MG63 (cell line): Measurements from ENCODE around the gene PITPNM2. TPM values are rescaled to one million over a fixed set of nuclear protein-coding genes. Genes with fewer than 3 reads are reported as not detected.

Source experiments
- DNase-seq: peaks from one replicate; pipeline ENCODE4 v3.0.0-alpha.2; 2020
- H3K27me3 ChIP-seq: fragments of 250-450 bp; sonication (Bioruptor Pico); 2 replicates; pipeline ENCODE4 v1.5.1; 2020; ENCODE audit warnings: mild to moderate bottlenecking, moderate library complexity
- H3K36me3 ChIP-seq: fragments of 250-450 bp; sonication (Bioruptor Pico); 2 replicates; pipeline ENCODE4 v1.5.1; 2020; ENCODE audit warnings: mild to moderate bottlenecking, moderate library complexity
- H3K4me3 ChIP-seq: fragments of 250-450 bp; sonication (Bioruptor Pico); 2 replicates; pipeline ENCODE4 v1.5.1; 2020; ENCODE audit warnings: mild to moderate bottlenecking, moderate library complexity
- H3K9me3 ChIP-seq: fragments of 250-450 bp; sonication (Bioruptor Pico); 2 replicates; pipeline ENCODE4 v1.5.1; 2020; ENCODE audit warnings: mild to moderate bottlenecking, moderate library complexity
- total RNA-seq: library from RNA; depleted of rRNA; stranded (reverse); fragments of >200 nt; shearing (Covaris generic); gene quantifications from 2 replicates; pipeline ENCODE4 v1.2.3, GENCODE V29; 2014; ENCODE audit warnings: low replicate concordance

The PITPNM2 gene
- total RNA-seq, 1 experiment from 2014 or later = 1.6 TPM

DNA sequence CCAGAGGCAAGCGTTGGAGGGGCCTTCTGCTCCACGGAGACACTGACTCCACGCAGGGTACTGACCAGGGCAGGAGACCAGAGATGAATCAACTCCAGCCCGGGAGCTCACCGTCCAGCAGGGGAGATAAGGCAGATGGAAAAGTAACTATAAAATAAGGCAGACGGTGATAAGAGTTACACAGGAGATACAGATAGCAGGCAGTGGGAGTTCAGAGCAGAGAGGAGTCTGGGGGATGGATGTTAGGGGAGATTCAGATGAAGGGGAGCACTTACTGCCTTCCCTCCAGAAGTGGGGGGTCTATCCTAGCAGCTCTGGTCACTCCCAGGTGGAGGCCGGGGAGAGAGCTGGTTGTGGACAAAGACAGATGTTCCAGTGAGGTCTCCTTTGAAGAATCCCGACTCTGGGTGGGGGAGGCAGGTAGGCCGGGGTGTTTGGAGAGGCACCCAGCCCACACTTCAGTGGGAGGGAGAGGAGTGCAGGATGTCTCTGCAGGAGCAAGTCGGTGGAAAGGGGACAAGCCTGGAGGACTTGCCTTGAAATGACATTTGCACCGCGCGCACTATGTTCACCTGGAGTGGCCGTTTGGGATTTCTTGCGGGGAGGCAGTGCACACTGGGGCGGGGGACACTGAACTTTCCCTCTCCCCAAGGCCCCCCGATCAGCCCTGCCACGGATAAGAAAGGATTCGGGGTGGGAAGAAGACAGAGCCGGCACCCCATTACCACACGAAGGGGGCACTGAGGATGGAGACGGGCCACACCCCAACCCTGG lies 1.2 kb downstream of the PITPNM2 start:
- H3K9me3 ChIP-seq = no peaks in the 10 kb centered on the region
- H3K4me3 ChIP-seq = peak overlapping the region; percentile 56
- DNase-seq = no peak
- no peaks in the 10 kb centered on the region for H3K27me3 ChIP-seq
- peaks cover 11% of the 10 kb centered on the region for H3K36me3 ChIP-seq

GRCh38 chr12:123149088-123149487 lies 1.8 kb downstream of the PITPNM2 start:
- Histone ChIP-seq H3K4me3 (no peak overlapping the region), H3K36me3 (peaks cover 7% of the 10 kb centered on the region), H3K9me3 (no peaks in the 10 kb centered on the region), H3K27me3 (no peaks in the 10 kb centered on the region)
- no peak for DNase-seq

GRCh38 chr12:123148655-123149054 lies 2.2 kb downstream of the PITPNM2 start:
- H3K4me3 ChIP-seq = no peak overlapping the region
- peaks cover 7% of the 10 kb centered on the region for H3K36me3 ChIP-seq
- DNase-seq = no peak
- no peaks in the 10 kb centered on the region for H3K9me3 ChIP-seq
- H3K27me3 ChIP-seq = no peaks in the 10 kb centered on the region

- H3K27me3 ChIP-seq = no peaks in the 10 kb centered on the region
- no peaks in the 10 kb centered on the region for H3K9me3 ChIP-seq
- no peak overlapping the region for H3K4me3 ChIP-seq
- peaks cover 7% of the 10 kb centered on the region for H3K36me3 ChIP-seq
- DNase-seq = no peak
Measured at GRCh38 chr12:123148223-123148622, 2.7 kb downstream of the PITPNM2 start.

GRCh38 chr12:123145211-123145610 lies 5.7 kb downstream of the PITPNM2 start:
- H3K9me3 ChIP-seq = no peaks in the 10 kb centered on the region
- no peak overlapping the region for H3K4me3 ChIP-seq
- no peaks in the 10 kb centered on the region for H3K27me3 ChIP-seq
- peaks cover 7% of the 10 kb centered on the region for H3K36me3 ChIP-seq
- no peak for DNase-seq

- H3K27me3 ChIP-seq = no peaks in the 10 kb centered on the region
- H3K36me3 ChIP-seq = peaks cover 3% of the 10 kb centered on the region
- no peak overlapping the region for H3K4me3 ChIP-seq
- DNase-seq = no peak
- no peaks in the 10 kb centered on the region for H3K9me3 ChIP-seq
Measured at GRCh38 chr12:123143736-123144461, 7.0 kb downstream of the PITPNM2 start.

- peak; percentile 49 for DNase-seq
- no peak overlapping the region for H3K4me3 ChIP-seq
- no peaks in the 10 kb centered on the region for H3K36me3 ChIP-seq
- H3K27me3 ChIP-seq = no peaks in the 10 kb centered on the region
- H3K9me3 ChIP-seq = no peaks in the 10 kb centered on the region
Measured at GRCh38 chr12:123142921-123143735, 7.8 kb downstream of the PITPNM2 start.

DNA sequence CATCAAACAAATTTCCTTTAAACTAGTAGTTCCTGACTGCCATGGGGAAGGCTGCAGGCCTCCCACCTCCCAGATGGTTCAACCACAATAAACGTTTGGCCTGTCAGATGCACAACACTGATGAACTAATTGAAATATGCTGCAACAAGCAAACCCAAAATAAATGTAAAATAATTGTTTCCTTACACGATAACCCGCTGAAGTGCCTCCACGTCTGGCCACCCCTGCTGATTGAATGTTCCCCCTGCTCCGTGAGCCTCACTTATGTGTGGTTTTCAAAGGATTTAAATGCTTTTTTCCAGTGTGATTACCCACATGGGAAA lies 8.4 kb downstream of the PITPNM2 start:
- Histone ChIP-seq H3K9me3 (no peaks in the 10 kb centered on the region), H3K36me3 (no peaks in the 10 kb centered on the region; the same call in 1 of the 2 replicates), H3K4me3 (no peak overlapping the region), H3K27me3 (no peaks in the 10 kb centered on the region)
- DNase-seq = no peak

- DNase-seq = peak; percentile 74
- H3K27me3 ChIP-seq = no peaks in the 10 kb centered on the region
- H3K4me3 ChIP-seq = no peak overlapping the region
- no peaks in the 10 kb centered on the region for H3K9me3 ChIP-seq
- H3K36me3 ChIP-seq = no peaks in the 10 kb centered on the region; the same call in 1 of the 2 replicates
Measured at GRCh38 chr12:123141615-123142517, 9.0 kb downstream of the PITPNM2 start.

GRCh38 chr12:123140676-123141614 lies 9.9 kb downstream of the PITPNM2 start:
- no peaks in the 10 kb centered on the region; the same call in 1 of the 2 replicates for H3K36me3 ChIP-seq
- no peak for DNase-seq
- no peaks in the 10 kb centered on the region for H3K27me3 ChIP-seq
- no peaks in the 10 kb centered on the region for H3K9me3 ChIP-seq
- no peak overlapping the region for H3K4me3 ChIP-seq

DNA sequence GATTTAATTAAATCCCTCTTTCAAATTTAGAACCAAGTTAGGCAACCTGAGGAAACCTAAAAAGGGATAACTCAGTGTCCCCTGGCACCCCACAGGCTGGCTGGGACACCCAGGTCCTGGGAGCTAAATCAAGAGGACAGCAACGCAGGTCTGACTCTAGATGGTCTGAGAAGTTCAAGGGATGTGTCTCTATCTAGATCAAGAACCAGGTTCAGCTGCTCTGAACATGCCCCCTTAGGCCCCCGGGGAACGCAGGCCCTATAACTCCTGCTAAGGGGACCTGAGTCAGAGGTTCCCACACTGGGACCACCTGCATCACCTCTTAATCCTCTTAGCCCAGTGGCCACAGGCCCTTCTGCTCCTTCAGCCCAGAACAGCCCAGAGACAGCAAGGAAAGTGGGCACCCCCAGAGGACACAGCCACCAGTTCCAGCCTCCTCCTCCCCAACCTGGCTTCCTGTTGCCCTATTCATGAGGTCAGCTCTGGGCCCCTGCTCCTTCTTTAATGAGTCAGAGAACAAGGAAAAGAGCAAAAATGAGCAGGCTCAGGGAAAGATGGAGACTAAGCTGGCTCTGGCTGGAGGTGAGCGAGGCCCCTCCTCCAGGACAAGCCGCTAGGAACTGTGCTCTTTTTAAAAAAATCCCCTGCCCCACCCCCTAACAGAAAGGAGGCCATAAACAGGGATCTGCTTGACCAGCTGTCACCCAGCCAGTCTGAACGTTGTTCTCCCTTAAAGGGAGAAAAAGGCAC lies 10.8 kb downstream of the PITPNM2 start:
- no peak overlapping the region for H3K4me3 ChIP-seq

GRCh38 chr12:123135688-123136087 lies 15.2 kb downstream of the PITPNM2 start:
- no peak for DNase-seq
- Histone ChIP-seq H3K9me3 (no peaks in the 10 kb centered on the region), H3K4me3 (no peak overlapping the region), H3K36me3 (no peaks in the 10 kb centered on the region; the same call in 1 of the 2 replicates), H3K27me3 (no peaks in the 10 kb centered on the region)

More for the DNA sequence above, 10.8 kb downstream of the PITPNM2 start:
- Histone ChIP-seq H3K27me3 (no peaks in the 10 kb centered on the region), H3K9me3 (no peaks in the 10 kb centered on the region), H3K36me3 (no peaks in the 10 kb centered on the region; the same call in 1 of the 2 replicates)
- DNase-seq = peak; percentile 71

DNA sequence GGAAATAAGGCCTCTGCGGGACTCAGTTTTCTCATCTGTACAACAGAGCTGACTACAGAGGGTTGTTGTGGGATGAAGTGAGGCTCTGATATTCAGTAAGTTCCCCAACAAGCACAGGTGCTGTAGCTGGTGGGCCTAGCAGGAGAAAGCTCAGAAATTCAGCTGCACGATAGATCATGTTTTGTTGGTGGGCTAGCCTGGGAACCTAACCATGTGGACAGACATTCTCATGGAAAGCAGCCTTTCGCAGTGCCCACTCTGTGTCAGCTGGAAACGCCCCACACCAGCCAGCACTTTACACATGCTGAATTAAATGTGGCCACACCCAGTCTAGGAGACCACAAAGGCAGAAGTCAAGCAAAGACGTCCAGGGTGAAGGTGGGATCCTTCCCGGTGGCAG lies 16.1 kb downstream of the PITPNM2 start:
- DNase-seq = no peak
- no peaks in the 10 kb centered on the region; the same call in 1 of the 2 replicates for H3K36me3 ChIP-seq
- H3K27me3 ChIP-seq = no peaks in the 10 kb centered on the region
- H3K9me3 ChIP-seq = no peaks in the 10 kb centered on the region
- H3K4me3 ChIP-seq = no peak overlapping the region

DNA sequence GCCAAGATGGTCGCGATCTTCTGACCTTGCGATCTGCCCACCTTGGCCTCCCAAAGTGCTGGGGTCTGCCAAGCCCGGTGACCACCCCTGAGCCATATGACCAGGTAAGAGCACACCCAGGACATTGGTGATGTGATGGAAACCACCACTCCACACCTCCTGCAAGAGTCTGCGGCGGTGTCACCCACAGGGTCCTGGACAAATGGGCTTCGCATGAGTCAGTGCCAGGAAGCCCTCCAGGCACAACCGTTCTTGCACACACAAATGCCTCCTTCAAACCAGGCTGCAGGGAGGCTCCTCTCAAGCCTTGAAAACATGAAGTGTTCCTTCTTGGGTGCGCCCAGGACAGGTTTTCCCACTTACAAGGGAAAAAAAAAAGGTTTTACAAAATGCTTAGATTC lies 16.6 kb downstream of the PITPNM2 start:
- Histone ChIP-seq H3K27me3 (no peaks in the 10 kb centered on the region), H3K36me3 (no peaks in the 10 kb centered on the region; the same call in 1 of the 2 replicates), H3K4me3 (no peak overlapping the region), H3K9me3 (no peaks in the 10 kb centered on the region)
- DNase-seq = no peak

- H3K9me3 ChIP-seq = no peaks in the 10 kb centered on the region
- H3K36me3 ChIP-seq = no peaks in the 10 kb centered on the region; the same call in 1 of the 2 replicates
Measured at GRCh38 chr12:123133701-123134100, 17.2 kb downstream of the PITPNM2 start.

More at GRCh38 chr12:123133701-123134100, 17.2 kb downstream of the PITPNM2 start:
- Histone ChIP-seq H3K4me3 (no peak overlapping the region), H3K27me3 (no peaks in the 10 kb centered on the region)
- DNase-seq = no peak
